GM19240 (cell line): ENCODE data around the gene NACC2.
"Not testable (repeated sequence)": the region's sequence is repeated elsewhere in the genome, so short reads cannot be mapped to it uniquely, and the experiment has no call there.

Experiments
- DNase-seq: peaks from one replicate; pipeline ENCODE4 v3.0.0; 2011; ENCODE audit warnings: low spot score; ENCODE audit not compliant: insufficient read length

Gene NACC2

DNA sequence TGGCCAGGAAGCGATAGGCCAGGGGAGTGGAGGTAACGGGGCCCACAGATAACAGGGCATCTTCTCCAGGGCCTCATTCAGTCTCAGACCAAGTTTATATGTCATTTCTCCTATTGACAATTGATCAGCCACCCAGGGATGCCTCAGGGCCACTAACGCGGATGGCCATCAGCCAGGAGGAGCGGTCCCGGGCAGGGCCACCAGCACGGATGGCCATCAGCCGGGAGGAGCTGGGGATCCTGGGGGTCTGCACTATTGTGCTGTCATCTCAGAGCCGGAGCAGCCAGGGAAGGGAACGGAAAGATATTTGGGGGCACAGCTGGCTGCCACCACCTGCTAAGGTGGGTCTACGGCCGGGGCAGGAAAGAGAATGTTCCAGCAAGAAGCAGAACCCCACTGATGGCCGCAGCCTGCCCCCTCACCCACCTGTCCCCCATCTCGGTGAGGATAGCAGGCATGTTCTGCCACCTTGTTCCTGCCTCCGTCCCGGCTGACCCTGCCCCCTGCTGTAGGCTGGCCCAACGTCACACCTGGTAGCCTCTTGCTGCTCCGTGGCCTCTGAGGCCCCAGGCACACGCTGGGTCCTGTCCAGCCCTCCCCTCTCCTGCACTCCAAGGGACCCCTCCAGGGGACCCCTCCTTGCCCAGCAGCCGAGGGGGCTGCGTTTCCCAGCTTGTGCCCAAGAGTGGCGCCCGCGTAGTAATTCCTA, 112.4 kb downstream of the NACC2 start:
- no peak for DNase-seq

DNA sequence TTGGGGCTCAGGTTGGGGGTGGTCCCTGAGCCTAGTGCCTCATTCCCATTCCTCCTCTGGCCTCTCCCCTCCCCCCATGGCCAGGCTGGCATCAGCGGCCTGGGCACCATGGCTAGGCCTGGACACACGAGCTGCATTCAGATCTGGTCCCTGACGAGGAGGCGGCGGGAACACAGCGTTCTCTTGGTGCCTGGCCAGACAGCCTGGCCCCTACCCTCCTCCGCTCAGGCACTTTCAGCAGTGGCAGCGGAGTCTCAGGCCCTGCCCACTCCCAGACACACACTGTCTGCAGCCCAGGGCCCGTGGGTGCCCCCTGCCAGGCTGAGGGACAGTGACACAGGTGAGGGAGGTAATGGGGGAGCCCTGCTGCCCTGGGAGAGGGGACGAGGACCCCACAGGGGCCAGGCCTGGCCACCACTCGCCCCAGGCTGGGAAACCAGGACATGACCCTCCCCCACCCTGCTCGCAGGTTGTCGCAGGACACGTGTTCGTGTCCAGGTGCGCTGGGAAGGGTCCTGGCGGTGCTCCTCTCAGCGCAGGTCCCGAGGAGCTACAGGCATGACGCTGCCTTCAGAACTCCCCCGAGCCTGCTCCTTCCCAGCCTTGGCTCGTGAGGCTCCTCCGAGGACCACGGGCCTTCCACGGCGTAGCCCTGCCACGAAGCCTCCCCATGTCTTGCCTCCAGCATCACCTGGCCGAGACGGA, 114.0 kb downstream of the NACC2 start:
- DNase-seq = no peak

DNA sequence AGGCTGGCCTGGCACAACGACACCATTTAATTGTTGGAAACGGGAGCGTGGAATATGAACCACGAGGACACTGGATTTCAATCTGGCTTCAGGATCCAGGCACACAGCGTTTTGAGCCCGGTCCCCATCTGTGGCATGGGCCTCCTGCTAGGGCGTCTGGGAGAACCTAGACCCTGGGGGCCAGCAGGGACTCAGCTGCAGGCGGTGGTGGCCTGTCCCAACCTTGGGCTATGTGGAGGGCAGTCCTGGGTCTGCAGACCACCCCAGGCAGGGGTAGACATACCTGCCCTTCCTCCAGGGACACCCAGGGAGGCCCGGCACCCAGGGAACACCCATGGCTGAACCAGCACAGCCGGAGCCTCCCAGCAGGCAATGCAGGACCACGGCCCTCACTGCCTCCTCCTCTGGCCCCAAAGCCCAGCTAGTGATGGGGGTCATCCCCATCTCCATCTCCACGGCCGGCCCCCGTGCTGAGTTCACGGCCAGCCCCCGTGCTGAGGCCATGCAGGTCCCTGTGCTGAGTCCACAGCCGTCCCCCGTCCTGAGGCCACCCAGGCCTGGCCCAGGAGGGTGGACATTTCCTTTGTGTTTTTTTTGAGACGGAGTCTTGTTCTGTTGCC, 115.4 kb downstream of the NACC2 start:
- DNase-seq = no peak

DNA sequence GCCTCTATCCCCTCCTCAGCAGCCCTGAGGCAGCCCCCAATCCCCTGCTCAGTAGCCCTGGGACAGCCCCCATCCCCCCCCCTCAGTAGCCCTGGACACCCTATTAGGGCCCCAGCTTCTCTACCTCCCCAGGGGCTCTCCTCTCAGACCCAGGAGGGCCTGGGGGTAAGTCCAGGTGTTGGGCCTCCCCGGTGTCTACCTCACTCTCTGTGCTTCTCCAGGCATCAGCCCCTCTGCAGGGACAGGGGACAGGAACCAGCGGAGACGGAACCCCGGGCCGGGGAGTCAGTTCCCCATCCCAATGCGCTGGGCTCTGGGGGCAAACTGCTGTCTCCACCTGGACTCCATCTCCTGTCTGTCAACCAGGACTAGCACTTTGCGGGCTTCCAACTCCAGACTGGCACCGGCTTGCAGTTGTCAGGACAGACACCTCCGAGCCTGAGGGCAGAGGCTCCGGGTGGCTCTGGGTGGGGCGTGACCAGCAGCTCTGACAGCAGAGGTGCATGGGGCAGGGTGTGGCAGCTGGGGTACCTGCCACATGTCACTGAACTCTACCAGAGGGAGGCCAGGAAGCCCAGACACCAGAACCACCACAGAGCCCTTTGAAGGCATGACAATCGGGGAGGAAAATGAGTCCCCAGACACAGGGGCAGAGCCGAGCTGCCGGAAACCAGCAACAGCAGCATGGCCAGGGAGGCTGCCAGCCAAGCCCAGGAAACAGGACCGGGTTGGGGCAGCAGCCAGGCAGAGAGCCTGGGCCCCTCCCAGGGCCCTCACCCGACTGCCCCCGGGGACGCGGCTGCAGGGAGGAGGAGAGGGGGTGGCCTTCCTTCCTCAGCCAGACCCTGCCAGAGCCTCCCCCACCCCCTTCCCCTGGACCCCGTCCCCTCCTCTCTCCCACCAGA, 116.2 kb downstream of the NACC2 start:
- DNase-seq = no peak

DNA sequence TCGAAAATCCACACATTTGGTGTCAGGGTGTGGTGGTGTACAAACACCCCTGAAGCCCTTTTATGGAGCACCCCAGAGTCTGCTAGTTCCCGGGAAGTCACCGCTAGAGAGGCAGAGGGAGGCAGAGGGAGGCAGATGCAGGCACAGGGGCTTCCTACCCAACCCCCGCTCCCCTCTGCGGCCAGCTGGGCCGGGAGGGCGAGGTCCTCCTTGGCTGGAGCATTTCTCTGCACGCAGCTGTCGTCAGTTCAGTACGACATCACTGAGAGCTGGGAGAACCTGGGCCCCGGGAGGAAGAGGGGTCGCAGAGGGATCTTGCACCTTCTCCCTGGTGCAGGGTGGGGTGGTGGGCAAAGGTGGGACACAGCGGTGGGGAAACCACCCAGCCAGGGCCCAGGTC, 118.1 kb downstream of the NACC2 start:
- no peak for DNase-seq

DNA sequence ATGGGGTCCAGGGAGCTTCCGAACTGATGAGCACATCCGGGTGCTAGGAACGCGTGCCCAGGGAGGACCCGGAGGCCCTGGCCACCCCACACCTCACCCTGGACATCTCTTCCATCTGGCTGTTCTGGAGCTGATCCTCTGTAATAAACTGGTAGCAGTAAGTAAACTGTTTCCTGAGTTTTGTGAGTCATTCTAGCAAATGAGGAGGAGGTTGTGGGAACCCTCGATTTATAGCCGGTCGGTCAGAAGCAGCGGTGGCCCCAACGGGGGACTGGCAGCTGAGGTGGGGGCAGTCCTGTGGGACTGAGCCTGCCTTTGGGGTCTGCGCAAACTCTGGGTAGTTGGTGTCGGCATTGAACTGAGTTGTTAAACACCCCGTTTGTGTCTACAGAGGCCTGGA, 118.6 kb downstream of the NACC2 start:
- no peak for DNase-seq

DNA sequence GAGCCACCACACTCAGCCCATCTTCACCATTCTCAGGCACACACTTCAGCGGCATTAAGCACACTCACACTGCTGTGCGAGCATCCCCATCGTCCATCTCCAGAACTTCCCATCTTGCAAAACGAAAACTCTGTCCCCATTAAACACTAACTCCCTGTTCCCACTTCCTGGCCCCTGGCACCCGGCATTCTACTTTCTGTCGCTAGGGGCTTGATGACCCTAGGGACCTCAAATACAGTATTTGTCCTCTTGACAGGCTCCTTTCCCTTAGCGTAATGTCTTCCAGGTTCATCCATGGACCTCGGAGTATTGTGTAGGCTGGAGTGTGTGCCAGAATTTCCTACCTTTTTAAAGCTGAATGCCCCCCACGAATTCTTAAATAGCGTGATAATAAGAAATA, 119.3 kb downstream of the NACC2 start:
- no peak for DNase-seq

DNA sequence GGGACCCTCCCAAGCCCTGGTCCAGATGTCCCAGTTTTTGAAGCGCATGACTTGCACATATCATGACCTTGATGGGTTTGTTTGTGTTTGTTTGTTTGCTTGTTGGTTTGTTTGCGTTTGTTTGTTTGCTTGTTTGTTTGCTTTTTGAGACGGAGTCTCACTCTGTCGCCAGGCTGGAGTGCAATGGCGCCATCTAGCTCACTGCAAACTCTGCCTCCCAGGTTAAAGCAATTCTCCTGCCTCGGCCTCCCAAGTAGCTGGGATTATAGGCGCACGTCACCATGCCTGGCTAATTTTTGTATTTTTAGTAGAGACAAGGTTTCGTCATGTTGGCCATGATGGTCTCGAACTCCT, 120.9 kb downstream of the NACC2 start:
- no peak for DNase-seq

DNA sequence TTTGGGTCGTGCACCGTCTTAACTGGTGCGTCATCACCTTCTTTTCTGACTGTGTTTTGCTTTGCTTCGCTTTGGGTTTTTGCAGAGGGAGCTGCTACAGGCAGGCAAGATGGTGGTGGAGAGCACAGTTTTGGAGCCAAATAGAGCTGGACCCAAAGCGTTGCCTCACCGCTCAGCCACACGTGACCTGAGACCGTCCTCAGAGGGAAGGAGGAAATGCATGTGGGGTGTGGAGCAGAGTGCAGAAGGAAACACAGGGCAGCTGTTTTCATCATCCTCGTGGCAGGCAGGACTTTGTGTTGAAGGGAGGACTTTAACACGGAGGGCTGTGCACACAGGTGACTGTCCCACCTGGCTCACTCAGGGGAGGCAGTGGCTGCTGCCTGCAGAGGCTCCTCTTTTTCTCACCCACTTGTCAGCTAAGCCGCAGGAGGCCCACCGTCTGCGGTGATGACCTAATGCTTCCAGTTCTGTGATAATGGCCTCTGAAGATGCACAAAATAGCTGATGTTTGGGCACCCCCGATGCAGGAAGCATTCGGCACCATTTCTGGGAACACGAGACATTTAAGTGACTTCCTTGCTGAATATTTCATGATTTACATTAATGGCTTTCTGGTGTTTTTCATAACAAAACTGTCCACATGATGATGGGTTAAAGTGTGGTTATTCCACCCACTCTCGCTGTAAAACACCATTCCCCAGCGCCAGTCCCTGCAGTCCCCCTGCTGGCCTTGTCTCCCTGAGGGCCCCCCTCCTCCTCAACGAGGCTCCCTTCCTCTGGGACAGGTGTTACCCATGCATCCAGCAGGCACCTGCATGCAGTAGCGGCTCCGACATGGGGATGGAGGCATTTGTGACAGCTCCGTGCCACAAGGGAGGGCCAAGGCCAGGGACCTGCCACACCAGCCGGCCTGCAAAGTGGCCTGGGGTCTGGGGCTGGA, 121.5 kb downstream of the NACC2 start:
- no peak for DNase-seq

DNA sequence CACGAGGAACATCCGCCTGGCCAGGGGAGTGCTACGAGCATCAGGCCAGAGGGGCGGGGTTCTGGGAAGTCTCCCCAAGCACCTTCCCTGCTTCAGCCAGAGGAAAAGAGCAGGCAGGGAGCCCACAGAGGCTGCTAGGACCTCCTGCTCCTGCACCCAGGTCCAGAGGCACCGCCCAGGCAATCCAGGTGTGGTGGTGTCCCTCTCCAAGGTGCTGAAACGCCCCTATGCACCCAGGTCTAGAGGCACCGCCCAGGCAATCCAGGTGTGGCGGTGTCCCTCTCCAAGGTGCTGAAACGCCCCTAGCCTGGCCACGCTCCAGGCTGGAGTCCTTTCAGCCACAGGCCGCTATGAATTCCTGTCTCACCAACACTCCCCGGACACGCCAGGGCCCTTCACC, 123.2 kb downstream of the NACC2 start:
- DNase-seq = peak; percentile 33

DNA sequence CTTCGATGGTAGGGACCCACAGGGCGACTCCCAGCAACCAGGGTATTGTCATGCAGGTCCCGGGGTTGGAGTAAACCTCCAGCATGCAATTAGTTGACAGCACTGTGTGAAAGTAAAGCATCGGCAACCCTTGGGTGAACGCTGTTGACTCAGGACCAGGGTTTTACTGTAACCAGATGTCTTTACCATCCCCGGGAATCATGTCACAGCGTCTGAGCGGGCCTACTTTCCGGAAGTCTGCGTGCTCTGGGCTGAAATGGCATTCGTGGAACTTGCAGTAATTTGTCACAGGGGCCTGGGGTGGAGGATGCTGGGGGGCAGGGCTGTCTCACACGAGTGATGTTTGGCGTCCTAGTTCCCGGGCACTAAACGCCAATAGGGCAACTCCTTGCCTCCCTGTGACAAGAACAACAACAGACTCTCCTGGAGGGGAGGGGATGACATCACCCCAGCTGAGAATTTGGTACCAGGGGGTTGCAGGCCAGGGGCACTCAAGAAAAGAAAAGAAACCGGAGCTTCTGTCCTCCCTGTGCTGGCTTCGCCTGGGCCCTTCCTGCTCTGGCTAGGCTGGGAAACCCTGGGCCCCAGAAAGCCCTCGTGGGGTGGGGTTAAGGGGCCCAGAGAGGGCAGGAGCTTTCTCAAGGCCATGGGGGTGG, 123.8 kb downstream of the NACC2 start:
- DNase-seq = no peak

DNA sequence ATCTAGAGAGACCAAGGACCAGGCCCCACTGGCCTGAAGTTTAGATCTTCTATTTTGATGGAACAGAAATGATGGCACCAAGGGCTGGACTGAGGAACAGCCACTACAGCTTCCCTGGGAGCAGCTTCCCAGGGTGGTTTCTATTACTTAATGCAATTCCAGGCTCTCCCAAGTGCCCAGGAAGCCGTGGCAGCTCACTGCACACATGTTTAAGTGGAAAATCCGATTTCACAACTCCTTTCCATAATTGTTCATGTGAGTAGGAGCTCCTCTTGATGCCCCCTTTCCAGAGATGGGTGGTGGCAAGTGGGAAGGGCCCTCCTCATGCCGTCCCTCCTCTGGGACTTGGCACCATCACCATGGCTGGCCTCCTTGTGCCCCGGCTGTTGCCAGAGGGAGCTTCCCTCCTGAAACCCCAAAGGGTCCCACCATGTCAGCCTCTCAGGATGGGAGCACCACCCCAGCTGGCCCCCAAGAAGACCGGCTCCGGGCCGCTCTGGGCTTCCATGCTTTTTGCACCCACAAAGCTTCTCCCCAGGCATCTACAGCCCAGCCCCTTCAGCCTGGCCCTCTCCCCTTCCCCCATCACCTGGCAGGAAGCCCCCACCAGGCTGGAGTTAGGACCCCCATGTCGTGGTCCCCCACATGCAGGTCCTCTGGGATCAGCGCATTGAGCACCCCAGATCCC, 124.8 kb downstream of the NACC2 start:
- DNase-seq = no peak

DNA sequence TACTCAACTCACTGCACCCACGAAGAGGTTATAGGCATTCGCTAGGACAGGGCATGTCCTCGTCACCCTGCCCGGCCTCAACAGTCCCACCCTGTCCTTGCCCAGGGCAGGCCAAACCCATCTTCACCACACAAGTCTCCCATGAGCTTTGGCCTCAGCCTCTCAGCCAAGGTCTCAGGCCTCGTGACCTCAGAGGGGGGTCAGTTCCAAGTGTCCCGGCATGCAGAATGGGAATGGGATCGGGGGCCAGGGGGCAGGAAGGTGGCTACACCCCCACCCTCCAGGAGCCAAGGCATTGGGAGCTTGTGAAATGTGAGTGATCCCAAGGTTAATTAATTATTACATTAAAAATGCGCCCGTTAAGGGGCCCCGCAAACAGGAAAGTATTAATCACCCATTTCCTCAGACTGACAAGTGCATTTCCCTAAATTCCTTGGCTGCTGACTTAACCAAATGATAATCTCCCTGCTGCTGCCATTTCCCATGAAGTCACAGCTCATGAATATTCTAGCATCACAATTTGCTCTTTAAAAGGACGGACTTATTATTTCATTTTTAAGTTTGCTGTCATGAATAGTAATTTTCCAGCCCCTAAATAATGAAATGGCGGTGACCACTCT, 125.9 kb downstream of the NACC2 start:
- no peak for DNase-seq

DNA sequence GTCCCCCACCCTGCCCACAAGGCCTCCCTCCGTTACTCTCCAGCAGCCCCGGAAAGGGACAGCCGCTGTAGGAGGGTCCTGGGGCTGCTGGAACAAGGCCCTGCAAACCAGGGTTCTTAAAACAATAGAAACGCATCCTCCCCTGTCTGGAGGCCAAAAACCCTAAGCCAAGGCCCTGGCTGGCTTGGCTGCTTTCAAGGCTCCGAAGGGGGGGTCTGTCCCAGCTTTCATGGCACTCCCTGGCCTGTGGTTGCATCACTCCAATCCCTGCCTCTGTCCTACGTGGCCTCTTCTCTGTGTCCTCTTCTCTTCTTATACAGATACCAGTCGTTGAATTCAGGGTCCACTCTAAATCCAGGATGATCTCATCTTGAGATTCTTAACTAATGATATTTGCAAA, 126.5 kb downstream of the NACC2 start:
- DNase-seq = no peak

DNA sequence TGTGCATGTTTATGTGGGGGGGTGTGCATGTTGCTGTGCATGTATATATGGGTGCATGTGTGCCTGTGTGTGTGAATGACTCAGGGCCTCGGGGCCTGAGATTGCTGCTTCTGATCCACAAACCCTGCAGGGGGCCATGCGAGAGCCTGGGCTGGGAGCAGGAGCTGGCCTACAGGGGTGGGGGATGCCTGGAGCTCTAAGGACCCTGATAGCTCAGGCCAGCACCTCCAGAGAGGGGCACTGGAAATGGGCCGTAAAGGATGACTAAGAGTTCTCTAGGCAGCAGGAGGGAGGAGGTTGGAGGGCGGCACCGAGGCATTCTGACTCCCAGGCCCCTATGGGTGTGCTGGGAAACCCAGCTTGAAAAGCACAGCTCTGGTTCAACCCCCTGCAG, 127.0 kb downstream of the NACC2 start:
- DNase-seq = no peak

DNA sequence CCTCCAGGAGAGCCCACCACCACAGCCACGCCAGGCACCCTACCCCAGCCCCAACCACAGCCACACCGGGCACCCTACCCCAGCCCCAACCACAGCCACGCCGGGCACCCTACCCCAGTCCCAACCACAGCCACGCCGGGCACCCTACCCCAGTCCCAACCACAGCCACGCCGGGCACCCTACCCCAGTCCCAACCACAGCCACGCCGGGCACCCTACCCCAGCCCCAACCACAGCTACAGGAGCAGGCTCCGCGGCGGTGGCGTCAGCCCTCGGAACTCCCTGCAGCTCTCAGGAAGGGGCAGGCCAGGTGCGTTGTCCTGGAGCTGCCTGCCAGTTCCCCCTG, 128.2 kb downstream of the NACC2 start:
- DNase-seq = not testable (repeated sequence)

DNA sequence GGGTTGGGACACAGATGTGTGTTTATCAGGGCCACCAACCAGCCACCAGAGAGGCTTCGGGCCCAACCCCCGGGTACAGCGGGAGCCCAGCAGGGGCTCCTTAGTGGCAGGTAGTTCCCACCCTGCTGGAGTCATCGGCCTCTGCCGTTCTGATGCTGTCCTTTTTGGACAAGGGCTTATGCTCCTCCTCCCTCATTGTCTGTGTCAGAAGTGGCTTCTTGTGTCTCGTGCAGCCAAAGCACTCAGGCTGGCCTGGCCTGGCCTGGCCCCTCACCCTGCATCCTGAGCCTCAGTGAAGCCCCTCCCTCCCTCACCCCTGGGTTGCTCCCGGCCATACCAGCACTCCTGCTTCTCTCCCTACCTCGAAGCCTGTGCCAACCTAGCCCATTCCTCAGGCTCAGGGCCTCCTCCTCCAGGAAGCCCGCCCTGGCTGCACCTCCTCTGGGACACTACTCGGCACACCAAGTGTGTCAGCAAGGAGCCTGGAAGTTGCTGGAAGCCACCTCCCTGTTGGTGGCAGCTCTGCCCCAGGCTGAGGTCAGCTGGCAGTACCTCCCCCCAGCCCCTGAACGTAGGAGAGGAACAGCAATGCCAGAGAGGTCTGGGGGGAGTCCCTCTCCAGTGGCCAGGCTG, 129.8 kb downstream of the NACC2 start:
- DNase-seq = no peak

DNA sequence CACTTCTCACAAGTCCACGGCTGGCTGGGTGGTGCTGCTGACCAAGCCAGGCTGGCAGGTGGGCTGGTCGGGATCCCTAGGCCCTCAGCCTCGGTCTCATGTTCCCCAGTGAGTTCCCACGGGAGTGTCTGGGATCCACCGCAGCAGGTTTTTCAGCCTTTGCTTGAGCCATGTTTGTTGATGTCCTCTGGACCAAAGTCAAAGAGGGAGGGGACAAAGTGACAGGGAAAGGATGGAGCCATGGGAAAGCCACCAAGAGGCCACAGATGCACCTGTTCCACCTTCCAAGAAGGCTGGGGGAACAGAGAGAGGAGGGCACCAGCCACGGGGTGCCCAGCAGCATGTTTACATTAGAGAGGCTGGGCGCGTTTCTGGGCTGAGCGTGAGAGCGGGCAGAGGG, 131.2 kb downstream of the NACC2 start:
- no peak for DNase-seq

DNA sequence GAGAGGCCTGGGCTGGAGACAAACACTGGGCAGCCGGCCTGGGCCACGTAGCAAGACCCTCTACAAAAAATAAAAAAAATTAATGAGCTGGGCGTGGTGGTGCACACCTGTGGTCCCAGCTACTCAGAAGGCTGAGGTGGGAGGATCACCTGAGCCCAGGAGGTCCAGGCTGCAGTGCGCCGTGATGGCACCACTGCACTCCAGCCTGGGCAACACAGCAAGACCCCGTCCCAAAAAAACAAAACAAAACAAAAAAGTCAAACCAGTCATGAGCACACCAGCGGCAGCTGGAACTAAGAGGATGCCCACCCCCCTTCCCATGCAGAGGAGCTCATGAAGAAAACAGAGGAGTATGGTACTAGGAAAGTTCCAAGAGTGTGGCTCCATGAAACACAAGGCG, 131.8 kb downstream of the NACC2 start:
- no peak for DNase-seq
